Nephron (organoid): ENCODE data around the gene ADORA2A.

Experiments
- H3K27ac Mint-ChIP-seq, 3 experiments: 2 replicates each; pipeline ENCODE4 v1.8.0; 2020; ENCODE audit warnings: mixed read lengths in 3 of 3, mild to moderate bottlenecking in 2 of 3, moderate library complexity in 1 of 3
- H3K27me3 Mint-ChIP-seq: 2 replicates; pipeline ENCODE4 v1.8.0; 2021; ENCODE audit warnings: low read depth, mild to moderate bottlenecking, moderate library complexity, mixed read lengths
- H3K36me3 Mint-ChIP-seq: 2 replicates; pipeline ENCODE4 v1.8.0; 2020; ENCODE audit warnings: low read depth, mixed read lengths
- H3K4me1 Mint-ChIP-seq: 2 replicates; pipeline ENCODE4 v1.8.0; 2020; ENCODE audit warnings: mixed read lengths
- H3K4me3 Mint-ChIP-seq, 3 experiments: 2 replicates each; pipeline ENCODE4 v1.8.0; 2020; ENCODE audit warnings: mild to moderate bottlenecking in 3 of 3, mixed read lengths in 3 of 3, moderate library complexity in 2 of 3
- H3K9me3 Mint-ChIP-seq: 2 replicates; pipeline ENCODE4 v1.8.0; 2020; ENCODE audit warnings: mixed read lengths
- CTCF ChIP-seq, 3 experiments: fragments of 200-600 bp; sonication (generic); IDR thresholded peaks; one replicate each; pipeline ENCODE4 v1.5.0; 2021; ENCODE audit warnings: antibody characterized with exemption in 3 of 3; ENCODE audit not compliant: unreplicated experiment in 3 of 3

Gene ADORA2A

GRCh38 chr22:24443668-24444067 is 16.3 kb downstream of the ADORA2A start:
- Mint-ChIP-seq H3K4me1 (peaks cover 22% of the 10 kb centered on the region), H3K9me3 (no peaks in the 10 kb centered on the region), H3K36me3 (no peaks in the 10 kb centered on the region), H3K27ac (no peak overlapping the region), H3K4me3 (no peak overlapping the region), H3K27me3 (peaks cover 5% of the 10 kb centered on the region)
- TF ChIP-seq CTCF (IDR thresholded peaks at IDR 0.05; ENCODE audit: unreplicated experiment in 3 of 3): no peak

- Mint-ChIP-seq H3K27ac (peak overlapping the region in 1 of 3 experiments; percentile 52), H3K27me3 (peaks cover 5% of the 10 kb centered on the region), H3K36me3 (no peaks in the 10 kb centered on the region), H3K4me3 (no peak overlapping the region), H3K4me1 (peaks cover 22% of the 10 kb centered on the region), H3K9me3 (no peaks in the 10 kb centered on the region)
- no peak for TF ChIP-seq CTCF (IDR thresholded peaks at IDR 0.05; ENCODE audit: unreplicated experiment in 3 of 3)
Observed at GRCh38 chr22:24444251-24444650, 16.9 kb downstream of the ADORA2A start.

- peak overlapping the region; percentile 54 to 90 (median 89) for H3K27ac Mint-ChIP-seq
- H3K27me3 Mint-ChIP-seq: peaks cover 5% of the 10 kb centered on the region
- H3K4me3 Mint-ChIP-seq: no peak overlapping the region
- no peaks in the 10 kb centered on the region for H3K36me3 Mint-ChIP-seq
- no peaks in the 10 kb centered on the region for H3K9me3 Mint-ChIP-seq
- peaks cover 27% of the 10 kb centered on the region for H3K4me1 Mint-ChIP-seq
- no peak for TF ChIP-seq CTCF (IDR thresholded peaks at IDR 0.05; ENCODE audit: unreplicated experiment in 3 of 3)
Observed at GRCh38 chr22:24444729-24445466, 17.5 kb downstream of the ADORA2A start.

- Mint-ChIP-seq H3K36me3 (no peaks in the 10 kb centered on the region), H3K4me1 (peaks cover 32% of the 10 kb centered on the region), H3K4me3 (no peak overlapping the region), H3K27ac (peak overlapping the region; percentile 54 to 90 (median 89)), H3K27me3 (peaks cover 5% of the 10 kb centered on the region), H3K9me3 (peaks cover 3% of the 10 kb centered on the region)
- no peak for TF ChIP-seq CTCF (IDR thresholded peaks at IDR 0.05; ENCODE audit: unreplicated experiment in 3 of 3)
Observed at GRCh38 chr22:24445481-24446259, 18.3 kb downstream of the ADORA2A start.

- Mint-ChIP-seq H3K4me1 (peaks cover 32% of the 10 kb centered on the region), H3K4me3 (no peak overlapping the region), H3K27ac (peak overlapping the region in 2 of 3 experiments; percentile 40 to 51), H3K27me3 (peaks cover 5% of the 10 kb centered on the region), H3K9me3 (peaks cover 4% of the 10 kb centered on the region), H3K36me3 (no peaks in the 10 kb centered on the region)
- no peak for TF ChIP-seq CTCF (IDR thresholded peaks at IDR 0.05; ENCODE audit: unreplicated experiment in 3 of 3)
Observed at GRCh38 chr22:24446260-24446611, 18.8 kb downstream of the ADORA2A start.
